ENCODE data around the gene PRKCA. TPM values are rescaled to one million over a fixed set of nuclear protein-coding genes. Genes with fewer than 3 reads are reported as not detected.

The PRKCA gene
- total RNA-seq, 2 experiments from 2014 or later = 84.4 to 87.9 TPM

- ChIA-PET POLR2A (interaction anchor here (0.7 kb wide), 1 partner anchor 21 kb away, joined by 3 read pairs; no protein-coding TSS in a partner anchor), CTCF (interaction anchor here (0.7 kb wide), 1 partner anchor 24 kb away, joined by 3 read pairs; no protein-coding TSS in a partner anchor)
- no peak for TF ChIP-seq CTCF (IDR thresholded peaks at IDR 0.05)
- Mint-ChIP-seq H3K4me1 (ENCODE audit: low read depth) (peaks cover 78% of the 10 kb centered on the region), H3K36me3 (ENCODE audit: low read depth) (peaks cover 28% of the 10 kb centered on the region), H3K4me3 (no peak overlapping the region), H3K9me3 (peaks cover 15% of the 10 kb centered on the region), H3K27ac (peak overlapping the region; percentile 47), H3K27me3 (no peaks in the 10 kb centered on the region)
- intact Hi-C loops (cut with micrococcal nuclease) = loop anchor here (10.0 kb wide), 1 partner anchor 238 kb away; the partner anchor contains the start of gene PRKCA
- DNase-seq = no peak
- ATAC-seq = no peak
These were observed 240.6 kb downstream of the PRKCA start for GRCh38 chr17:66542967-66543520.

- H3K27ac Mint-ChIP-seq = no peak overlapping the region
- CTCF ChIA-PET = interaction anchor here (0.7 kb wide), 1 partner anchor 24 kb away, joined by 3 read pairs; no protein-coding TSS in a partner anchor
- intact Hi-C loops (cut with micrococcal nuclease) = loop anchor here (10.0 kb wide), 1 partner anchor 239 kb away; the partner anchor contains the start of gene PRKCA
These were observed 241.1 kb downstream of the PRKCA start for GRCh38 chr17:66543526-66543925.

GRCh38 chr17:66545918-66546317, 243.5 kb downstream of the PRKCA start:
- H3K36me3 Mint-ChIP-seq (ENCODE audit: low read depth) = peaks cover 28% of the 10 kb centered on the region
- peaks cover 15% of the 10 kb centered on the region for H3K9me3 Mint-ChIP-seq
- DNase-seq (no peak), ATAC-seq (no peak)
- ChIA-PET CTCF (interaction anchor here (2.2 kb wide), 1 partner anchor 21 kb away, joined by 9 read pairs; no protein-coding TSS in a partner anchor), POLR2A (no interaction called here)
- H3K27ac Mint-ChIP-seq = no peak overlapping the region
- no peak overlapping the region for H3K4me3 Mint-ChIP-seq
- H3K27me3 Mint-ChIP-seq = no peaks in the 10 kb centered on the region
- no peak for TF ChIP-seq CTCF (IDR thresholded peaks at IDR 0.05)
- intact Hi-C loops (cut with micrococcal nuclease) = loop anchor here (10.0 kb wide), 1 partner anchor 241 kb away; the partner anchor contains the start of gene PRKCA
- peaks cover 68% of the 10 kb centered on the region for H3K4me1 Mint-ChIP-seq (ENCODE audit: low read depth)

More at GRCh38 chr17:66543526-66543925, 241.1 kb downstream of the PRKCA start:
- H3K4me1 Mint-ChIP-seq (ENCODE audit: low read depth) = peaks cover 78% of the 10 kb centered on the region
- no peak for TF ChIP-seq CTCF (IDR thresholded peaks at IDR 0.05)
- H3K4me3 Mint-ChIP-seq = no peak overlapping the region
- H3K27me3 Mint-ChIP-seq = no peaks in the 10 kb centered on the region
- DNase-seq = no peak
- POLR2A ChIA-PET = interaction anchor here (0.7 kb wide), 1 partner anchor 22 kb away, joined by 3 read pairs; no protein-coding TSS in a partner anchor
- peaks cover 15% of the 10 kb centered on the region for H3K9me3 Mint-ChIP-seq
- H3K36me3 Mint-ChIP-seq (ENCODE audit: low read depth) = peaks cover 28% of the 10 kb centered on the region
- no peak for ATAC-seq

GRCh38 chr17:66547151-66547865, 244.9 kb downstream of the PRKCA start:
- POLR2A ChIA-PET = no interaction called here
- ATAC-seq (peak; percentile 60), DNase-seq (no peak)
- peak overlapping the region; percentile 23 for H3K27ac Mint-ChIP-seq
- no peak for TF ChIP-seq CTCF (IDR thresholded peaks at IDR 0.05)
- H3K4me1 Mint-ChIP-seq (ENCODE audit: low read depth) = peaks cover 58% of the 10 kb centered on the region
- CTCF ChIA-PET = interaction anchor here (2.2 to 2.4 kb wide), 2 partner anchors 19 to 20 kb away, joined by 9 to 19 read pairs; no protein-coding TSS in a partner anchor
- intact Hi-C loops (cut with micrococcal nuclease) = loop anchor here (10.0 kb wide), 1 partner anchor 243 kb away; the partner anchor contains the start of gene PRKCA
- no peaks in the 10 kb centered on the region for H3K27me3 Mint-ChIP-seq
- peaks cover 15% of the 10 kb centered on the region for H3K9me3 Mint-ChIP-seq
- H3K4me3 Mint-ChIP-seq = no peak overlapping the region
- H3K36me3 Mint-ChIP-seq (ENCODE audit: low read depth) = peaks cover 27% of the 10 kb centered on the region
